Activated naive CD4-positive, alpha-beta T cell (primary cell): Measurements from ENCODE around the gene TUBA3E.
"Not testable (repeated sequence)": the region's sequence is repeated elsewhere in the genome, so short reads cannot be mapped to it uniquely, and the experiment has no call there.

Experiments used
- DNase-seq, 4 experiments: peaks; one replicate each; lab custom pipeline; 2025; lab: John Stamatoyannopoulos, UW

The TUBA3E gene

GRCh38 chr2:130198343-130198742 lies at the start of gene TUBA3E:
Gene TUBA3E (minus strand): TSS chr2:130198439. CDS start chr2:130198360, 79 bp downstream.
- DNase-seq, result no peak

- DNase-seq, result no peak
These were observed 48.2 kb upstream of the TUBA3E start for GRCh38 chr2:130246430-130246829.

- no peak for DNase-seq
These were observed 47.7 kb upstream of the TUBA3E start for GRCh38 chr2:130245976-130246375.

- no peak for DNase-seq
These were observed 45.1 kb upstream of the TUBA3E start for GRCh38 chr2:130243359-130243758.

- no peak for DNase-seq
These were observed 42.9 kb upstream of the TUBA3E start for GRCh38 chr2:130241041-130241707.

GRCh38 chr2:130239581-130239980 lies 41.3 kb upstream of the TUBA3E start:
- not testable (repeated sequence) for DNase-seq

GRCh38 chr2:130233066-130233465 lies 34.8 kb upstream of the TUBA3E start:
- not testable (repeated sequence) for DNase-seq

- DNase-seq, result no peak
These were observed 33.4 kb upstream of the TUBA3E start for GRCh38 chr2:130231656-130232055.

GRCh38 chr2:130230907-130231306 lies 32.7 kb upstream of the TUBA3E start:
- not testable (repeated sequence) for DNase-seq

- DNase-seq, result not testable (repeated sequence)
These were observed 32.1 kb upstream of the TUBA3E start for GRCh38 chr2:130230376-130230775.

GRCh38 chr2:130229161-130229510 lies 30.9 kb upstream of the TUBA3E start:
- DNase-seq, result not testable (repeated sequence)

GRCh38 chr2:130228467-130229160 lies 30.4 kb upstream of the TUBA3E start:
- DNase-seq, result not testable (repeated sequence)

- not testable (repeated sequence) for DNase-seq
These were observed 29.8 kb upstream of the TUBA3E start for GRCh38 chr2:130228005-130228404.

GRCh38 chr2:130222523-130222922 lies 24.3 kb upstream of the TUBA3E start:
- not testable (repeated sequence) for DNase-seq

GRCh38 chr2:130220505-130220904 lies 22.3 kb upstream of the TUBA3E start:
- not testable (repeated sequence) for DNase-seq

- DNase-seq, result not testable (repeated sequence)
These were observed 20.9 kb upstream of the TUBA3E start for GRCh38 chr2:130219147-130219546.

GRCh38 chr2:130207051-130207450 lies 8.8 kb upstream of the TUBA3E start:
- not testable (repeated sequence) for DNase-seq

- not testable (repeated sequence) for DNase-seq
These were observed 4.9 kb upstream of the TUBA3E start for GRCh38 chr2:130203150-130203549.

- DNase-seq, result not testable (repeated sequence)
These were observed 4.3 kb upstream of the TUBA3E start for GRCh38 chr2:130202518-130202917.

GRCh38 chr2:130196052-130196451 lies 2.2 kb downstream of the TUBA3E start:
- DNase-seq, result not testable (repeated sequence)

GRCh38 chr2:130195089-130195635 lies 3.1 kb downstream of the TUBA3E start:
- DNase-seq, result not testable (repeated sequence)

GRCh38 chr2:130193824-130194223 lies 4.4 kb downstream of the TUBA3E start:
- not testable (repeated sequence) for DNase-seq

GRCh38 chr2:130192451-130192850 lies 5.8 kb downstream of the TUBA3E start:
- DNase-seq, result not testable (repeated sequence)
